H9 (cell line): Measurements from ENCODE around the gene MYO5C. TPM values are rescaled to one million over a fixed set of nuclear protein-coding genes. Genes with fewer than 3 reads are reported as not detected.

Experiments
- DNase-seq: peaks from one replicate; pipeline ENCODE4 v3.0.0-alpha.2; 2017
- H2AFZ ChIP-seq: one replicate; pipeline ENCODE4 v1.6.1; 2013; ENCODE audit warnings: mild to moderate bottlenecking, low read length, control low read depth, moderate library complexity
- H2AK5ac ChIP-seq: 2 replicates; pipeline ENCODE4 v1.6.1; 2013; ENCODE audit warnings: low read length, control low read depth, mixed read lengths; ENCODE audit not compliant: insufficient read length
- H2BK120ac ChIP-seq: one replicate; pipeline ENCODE4 v1.6.1; 2013; ENCODE audit warnings: low read depth, mild to moderate bottlenecking, low read length, control low read depth, inconsistent platforms; ENCODE audit not compliant: poor library complexity, severe bottlenecking
- H2BK12ac ChIP-seq: 2 replicates; pipeline ENCODE4 v1.6.1; 2013; ENCODE audit warnings: low read length, control low read depth, mixed read lengths, low read depth; ENCODE audit not compliant: insufficient read length
- H2BK15ac ChIP-seq: 2 replicates; pipeline ENCODE4 v1.6.1; 2013; ENCODE audit warnings: low read depth, low read length, control low read depth
- H2BK20ac ChIP-seq: one replicate; pipeline ENCODE4 v1.6.1; 2013; ENCODE audit warnings: low read depth, mild to moderate bottlenecking, low read length, control low read depth, inconsistent platforms; ENCODE audit not compliant: poor library complexity, severe bottlenecking
- H2BK5ac ChIP-seq: 2 replicates; pipeline ENCODE4 v1.6.1; 2013; ENCODE audit warnings: low read length, control low read depth, mixed read lengths; ENCODE audit not compliant: insufficient read length
- H3K14ac ChIP-seq: 2 replicates; pipeline ENCODE4 v1.6.1; 2013; ENCODE audit warnings: low read length, control low read depth; ENCODE audit not compliant: insufficient read depth
- H3K18ac ChIP-seq: 2 replicates; pipeline ENCODE4 v1.6.1; 2013; ENCODE audit warnings: low read depth, mild to moderate bottlenecking, mixed read lengths, low read length, control low read depth; ENCODE audit not compliant: insufficient read length
- H3K23ac ChIP-seq: 2 replicates; pipeline ENCODE4 v1.6.1; 2013; ENCODE audit warnings: low read length, control low read depth, mixed read lengths, low read depth; ENCODE audit not compliant: insufficient read length
- H3K23me2 ChIP-seq: 2 replicates; pipeline ENCODE4 v1.6.1; 2013; ENCODE audit warnings: low read depth, mild to moderate bottlenecking, mixed read lengths, low read length, control low read depth; ENCODE audit not compliant: insufficient read length, poor library complexity, severe bottlenecking
- H3K27ac ChIP-seq: 2 replicates; pipeline ENCODE4 v1.5.1; 2013; ENCODE audit warnings: low read length, control low read depth, mixed read lengths, low read depth; ENCODE audit not compliant: insufficient read length
- H3K27me3 ChIP-seq: 2 replicates; pipeline ENCODE4 v1.6.1; 2013; ENCODE audit warnings: low read length, control low read depth, inconsistent platforms; ENCODE audit not compliant: insufficient read depth
- H3K4ac ChIP-seq: 2 replicates; pipeline ENCODE4 v1.6.1; 2013; ENCODE audit warnings: low read depth, mild to moderate bottlenecking, control low read depth, inconsistent platforms, low read length, moderate library complexity
- H3K4me1 ChIP-seq: 2 replicates; pipeline ENCODE4 v1.6.1; 2013; ENCODE audit warnings: low read length, control low read depth, inconsistent platforms; ENCODE audit not compliant: insufficient read depth
- H3K4me2 ChIP-seq: 2 replicates; pipeline ENCODE4 v1.6.1; 2013; ENCODE audit warnings: low read length, control low read depth, mixed read lengths; ENCODE audit not compliant: insufficient read length, insufficient read depth
- H3K56ac ChIP-seq: 2 replicates; pipeline ENCODE4 v1.6.1; 2013; ENCODE audit warnings: low read depth, mild to moderate bottlenecking, mixed read lengths, low read length, control low read depth; ENCODE audit not compliant: insufficient read length
- H3K79me1 ChIP-seq: 2 replicates; pipeline ENCODE4 v1.6.1; 2013; ENCODE audit warnings: low read depth, mild to moderate bottlenecking, moderate library complexity, low read length, control low read depth, inconsistent platforms; ENCODE audit not compliant: insufficient read depth, poor library complexity, severe bottlenecking
- H3K79me2 ChIP-seq: 2 replicates; pipeline ENCODE4 v1.6.1; 2013; ENCODE audit warnings: low read length, control low read depth, inconsistent platforms; ENCODE audit not compliant: insufficient read depth
- H3K9ac ChIP-seq: 2 replicates; pipeline ENCODE4 v1.6.1; 2013; ENCODE audit warnings: low read length, control low read depth, mixed read lengths; ENCODE audit not compliant: insufficient read length; ENCODE audit errors: extremely low read depth
- H3K9me3 ChIP-seq: one replicate; pipeline ENCODE4 v1.6.1; 2013; ENCODE audit warnings: low read depth, low read length, inconsistent platforms; ENCODE audit not compliant: control insufficient read depth
- H3T11ph ChIP-seq: one replicate; pipeline ENCODE4 v1.6.1; 2013; ENCODE audit warnings: mild to moderate bottlenecking, low read length, control low read depth, inconsistent platforms
- H4K20me1 ChIP-seq: one replicate; pipeline ENCODE4 v1.6.1; 2013; ENCODE audit not compliant: control insufficient read depth, insufficient read length, insufficient read depth
- H4K5ac ChIP-seq: 2 replicates; pipeline ENCODE4 v1.6.1; 2013; ENCODE audit warnings: low read depth, mild to moderate bottlenecking, mixed read lengths, low read length, control low read depth; ENCODE audit not compliant: insufficient read length
- H4K8ac ChIP-seq: replicated peaks from 2 replicates; pipeline ENCODE4 v1.6.1; 2013; ENCODE audit warnings: low read length, control low read depth, mixed read lengths, low read depth; ENCODE audit not compliant: insufficient read length
- H4K91ac ChIP-seq: 2 replicates; pipeline ENCODE4 v1.6.1; 2013; ENCODE audit warnings: low read depth, mild to moderate bottlenecking, moderate library complexity, mixed read lengths, low read length, control low read depth; ENCODE audit not compliant: insufficient read length
- H3K27ac Mint-ChIP-seq, 3 experiments: 2 replicates in 2 of 3; 3 replicates in 1 of 3; pipeline ENCODE4 v1.8.0; 2020 to 2021; ENCODE audit warnings: mixed read lengths in 3 of 3, mild to moderate bottlenecking in 1 of 3, moderate library complexity in 1 of 3
- H3K27me3 Mint-ChIP-seq: 2 replicates; pipeline ENCODE4 v1.8.0; 2021; ENCODE audit warnings: low read depth, mild to moderate bottlenecking, moderate library complexity, mixed read lengths
- H3K36me3 Mint-ChIP-seq, 3 experiments: 2 replicates in 2 of 3; 3 replicates in 1 of 3; pipeline ENCODE4 v1.8.0; 2020 to 2021; ENCODE audit warnings: low read depth in 3 of 3, mixed read lengths in 3 of 3; ENCODE audit not compliant: insufficient read depth in 1 of 3
- H3K4me1 Mint-ChIP-seq, 2 experiments: 2 replicates each; pipeline ENCODE4 v1.8.0; 2020; ENCODE audit warnings: mixed read lengths in 2 of 2
- H3K4me3 Mint-ChIP-seq, 2 experiments: 2 replicates in 1 of 2; 3 replicates in 1 of 2; pipeline ENCODE4 v1.8.0; 2020 to 2021; ENCODE audit warnings: mild to moderate bottlenecking in 2 of 2, mixed read lengths in 2 of 2, moderate library complexity in 1 of 2
- H3K9me3 Mint-ChIP-seq, 2 experiments: 2 replicates in 1 of 2; 3 replicates in 1 of 2; pipeline ENCODE4 v1.8.0; 2020; ENCODE audit warnings: mild to moderate bottlenecking in 2 of 2, mixed read lengths in 2 of 2, moderate library complexity in 1 of 2
- WGBS: extraction: QIAGEN DNeasy Blood & Tissue Kit; methylation state at CpG from one replicate; pipeline ENCODE4 v1.1.7; 2013; ENCODE audit warnings: missing lambda C conversion rate, low lambda C conversion rate, mixed read lengths; ENCODE audit not compliant: insufficient read length; ENCODE audit errors: extremely low coverage; 5-methylcytosine and 5-hydroxymethylcytosine counted together
- total RNA-seq: library from RNA; stranded (reverse); gene quantifications from 2 replicates; pipeline ENCODE4 v1.2.1, GENCODE V29; 2021
- TF ChIP-seq, protein P1 (sequence below): fragments of 200-600 bp; sonication (generic); conservative IDR thresholded peaks from 3 replicates; pipeline ENCODE4 v1.8.0; 2021; ENCODE audit warnings: antibody characterized with exemption, mild to moderate bottlenecking

The MYO5C gene
- total RNA-seq, 1 experiment from 2014 or later = 22.2 TPM

DNA sequence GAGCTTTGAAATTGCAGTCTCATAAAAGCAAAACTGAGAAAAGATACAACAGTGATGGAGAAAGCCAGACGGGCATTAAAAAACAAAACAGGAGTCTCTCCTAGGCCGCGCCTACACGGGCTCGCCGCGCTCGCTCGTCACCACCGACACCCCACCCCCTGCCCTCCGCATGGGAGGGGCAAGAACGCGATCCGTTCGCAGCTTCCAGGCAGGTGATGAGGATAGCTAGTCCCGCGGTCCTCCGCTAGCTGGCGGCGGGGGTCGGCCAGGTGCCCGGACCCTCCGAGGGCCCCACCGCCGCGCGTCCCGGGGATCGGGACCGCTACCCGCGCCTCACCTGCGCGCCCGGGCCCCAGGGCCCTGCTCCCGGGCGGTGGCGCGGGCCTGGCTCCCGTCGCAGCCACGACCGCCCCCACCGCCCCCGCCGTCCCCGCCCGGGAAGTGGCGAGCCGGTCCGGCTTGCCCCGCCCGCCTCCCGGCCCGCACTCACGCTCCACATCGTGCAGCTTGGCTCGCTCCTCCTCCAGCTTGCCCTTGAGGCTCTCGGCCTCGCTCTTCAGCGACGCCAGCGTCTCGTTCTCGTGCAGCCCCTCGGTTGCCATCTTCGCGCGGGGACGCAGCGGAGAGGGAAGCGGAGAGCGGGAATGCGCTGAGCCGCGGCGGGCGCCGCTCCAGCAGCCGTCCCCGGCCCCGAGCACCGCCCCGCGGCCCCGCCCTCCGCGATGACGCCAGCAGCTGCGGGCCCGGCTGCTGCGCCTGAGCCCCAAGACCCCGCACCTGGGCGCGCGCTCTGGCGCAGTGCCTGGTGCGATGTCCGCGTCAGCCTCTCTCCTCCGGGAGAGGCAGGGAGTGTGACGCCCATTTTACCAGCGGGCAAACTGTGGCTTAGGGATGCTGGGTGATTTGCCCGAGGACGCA, 116.1 kb downstream of the MYO5C start:
- H3K56ac ChIP-seq = no peak overlapping the region
- TF ChIP-seq, protein P1, sequence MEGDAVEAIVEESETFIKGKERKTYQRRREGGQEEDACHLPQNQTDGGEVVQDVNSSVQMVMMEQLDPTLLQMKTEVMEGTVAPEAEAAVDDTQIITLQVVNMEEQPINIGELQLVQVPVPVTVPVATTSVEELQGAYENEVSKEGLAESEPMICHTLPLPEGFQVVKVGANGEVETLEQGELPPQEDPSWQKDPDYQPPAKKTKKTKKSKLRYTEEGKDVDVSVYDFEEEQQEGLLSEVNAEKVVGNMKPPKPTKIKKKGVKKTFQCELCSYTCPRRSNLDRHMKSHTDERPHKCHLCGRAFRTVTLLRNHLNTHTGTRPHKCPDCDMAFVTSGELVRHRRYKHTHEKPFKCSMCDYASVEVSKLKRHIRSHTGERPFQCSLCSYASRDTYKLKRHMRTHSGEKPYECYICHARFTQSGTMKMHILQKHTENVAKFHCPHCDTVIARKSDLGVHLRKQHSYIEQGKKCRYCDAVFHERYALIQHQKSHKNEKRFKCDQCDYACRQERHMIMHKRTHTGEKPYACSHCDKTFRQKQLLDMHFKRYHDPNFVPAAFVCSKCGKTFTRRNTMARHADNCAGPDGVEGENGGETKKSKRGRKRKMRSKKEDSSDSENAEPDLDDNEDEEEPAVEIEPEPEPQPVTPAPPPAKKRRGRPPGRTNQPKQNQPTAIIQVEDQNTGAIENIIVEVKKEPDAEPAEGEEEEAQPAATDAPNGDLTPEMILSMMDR = peak; percentile 23; the same call in 1 of the 3 replicates
- peak overlapping the region; percentile 95 for H3K14ac ChIP-seq
- H3K23ac ChIP-seq = no peak overlapping the region
- H4K5ac ChIP-seq = no peak overlapping the region
- 0 out of 2 replicates have a peak, but pooled peaks cover 2% of the 10 kb centered on the region for H3K79me2 ChIP-seq
- no CpG with 5 or more reads among the region's 105 CpGs for WGBS
- H3K27me3 ChIP-seq = no peaks in the 10 kb centered on the region; the same call in 1 of the 2 replicates
- H2BK120ac ChIP-seq = no peak overlapping the region
- H3K4me2 ChIP-seq = peak overlapping the region; percentile 85
- H3K4me1 ChIP-seq = peaks cover 4% of the 10 kb centered on the region; the same call in 1 of the 2 replicates
- H4K20me1 ChIP-seq = no peaks in the 10 kb centered on the region
- peak overlapping the region; percentile 90 for H3K18ac ChIP-seq
- H2BK15ac ChIP-seq = no peak overlapping the region
- H2BK20ac ChIP-seq = no peak overlapping the region
- peaks cover 12% of the 10 kb centered on the region for H3K23me2 ChIP-seq
- Mint-ChIP-seq H3K27ac (peak overlapping the region; percentile 62 to 98 (median 95); a peak in 6 of 7 replicates), H3K27me3 (peaks cover 18% of the 10 kb centered on the region), H3K9me3 (no peaks in the 10 kb centered on the region), H3K4me3 (peak overlapping the region; percentile 87 to 92), H3K36me3 (no peaks in the 10 kb centered on the region; a peak in 1 of 7 replicates), H3K4me1 (peaks cover 25 to 28% of the 10 kb centered on the region in 2 experiments)
- no peak overlapping the region for H3K27ac ChIP-seq
- no peak overlapping the region for H2BK5ac ChIP-seq
- no peak overlapping the region for H2BK12ac ChIP-seq
- H3K9ac ChIP-seq = peak overlapping the region; percentile 83
- no peaks in the 10 kb centered on the region for H3K9me3 ChIP-seq
- no peak overlapping the region for H3K4ac ChIP-seq
- H4K91ac ChIP-seq = no peak overlapping the region
- no peak overlapping the region for H4K8ac ChIP-seq
- no peaks in the 10 kb centered on the region for H3K79me1 ChIP-seq
- H2AK5ac ChIP-seq = no peak overlapping the region
- no peak overlapping the region for H3T11ph ChIP-seq
- peak; percentile 93 for DNase-seq
- H2AFZ ChIP-seq = peak overlapping the region; percentile 25
